Measurements from ENCODE around the gene TSHZ2.

GRCh38 chr20:53535878-53536277 is 563.7 kb downstream of the TSHZ2 start:
- TF ChIP-seq CTCF (IDR thresholded peaks at IDR 0.05) (no peak), POLR2A (IDR thresholded peaks at IDR 0.05) (no peak)

Measured in breast epithelium (tissue), 3 donors.